HG03442 (cell line): ENCODE data around the gene POLDIP2.

Source experiments
- ATAC-seq: cut with Tn5 transposase; IDR thresholded peaks from one replicate; pipeline ENCODE4 v1.9.1; 2021; ENCODE audit warnings: mild to moderate bottlenecking, moderate library complexity; ENCODE audit not compliant: unreplicated experiment

POLDIP2 gene

GRCh38 chr17:28357061-28357900 is at the start of gene POLDIP2:
Gene POLDIP2 (minus strand): TSS chr17:28357527. CDS start chr17:28357448, 79 bp downstream.
- ATAC-seq = peak; percentile 95

- ATAC-seq = no peak
Observed at GRCh38 chr17:28406473-28406814, 49.1 kb upstream of the POLDIP2 start.

GRCh38 chr17:28405632-28406472 is 48.5 kb upstream of the POLDIP2 start, which contains the start of gene SLC46A1:
Gene SLC46A1 (minus strand): TSS chr17:28406212. CDS start chr17:28406114, 98 bp downstream.
- ATAC-seq = peak; percentile 64

GRCh38 chr17:28404812-28405570 is 47.7 kb upstream of the POLDIP2 start:
- ATAC-seq = no peak

GRCh38 chr17:28404461-28404811 is 47.1 kb upstream of the POLDIP2 start:
- no peak for ATAC-seq

- no peak for ATAC-seq
Observed at GRCh38 chr17:28404007-28404406, 46.7 kb upstream of the POLDIP2 start.

GRCh38 chr17:28402844-28403243 is 45.5 kb upstream of the POLDIP2 start:
- no peak for ATAC-seq

GRCh38 chr17:28402224-28402630 is 44.9 kb upstream of the POLDIP2 start:
- no peak for ATAC-seq

- ATAC-seq = no peak
Observed at GRCh38 chr17:28399808-28400207, 42.5 kb upstream of the POLDIP2 start.

GRCh38 chr17:28398280-28398981 is 41.1 kb upstream of the POLDIP2 start:
- no peak for ATAC-seq

- no peak for ATAC-seq
Observed at GRCh38 chr17:28397687-28398279, 40.5 kb upstream of the POLDIP2 start.

- no peak for ATAC-seq
Observed at GRCh38 chr17:28397275-28397674, 39.9 kb upstream of the POLDIP2 start.

GRCh38 chr17:28396635-28397239 is 39.4 kb upstream of the POLDIP2 start:
- no peak for ATAC-seq

- no peak for ATAC-seq
Observed at GRCh38 chr17:28395968-28396367, 38.6 kb upstream of the POLDIP2 start.

GRCh38 chr17:28395426-28395825 is 38.1 kb upstream of the POLDIP2 start:
- no peak for ATAC-seq

GRCh38 chr17:28394337-28395116 is 37.2 kb upstream of the POLDIP2 start:
- ATAC-seq = no peak

- no peak for ATAC-seq
Observed at GRCh38 chr17:28392491-28392890, 35.2 kb upstream of the POLDIP2 start.

- no peak for ATAC-seq
Observed at GRCh38 chr17:28391401-28391800, 34.1 kb upstream of the POLDIP2 start.

- ATAC-seq = no peak
Observed at GRCh38 chr17:28390984-28391383, 33.7 kb upstream of the POLDIP2 start.
